Mucosa of rectum (tissue), 2 donors: Measurements from ENCODE around the gene BAZ2B.
"Not testable (repeated sequence)": the region's sequence is repeated elsewhere in the genome, so short reads cannot be mapped to it uniquely, and the experiment has no call there.

Experiments
- H3K27ac ChIP-seq, 2 donors: one replicate each; pipeline ENCODE4 v1.7.0; 2013; ENCODE audit warnings: inconsistent platforms in 2 of 2, low read depth in 2 of 2, low read length in 2 of 2
- H3K27me3 ChIP-seq, 2 donors: one replicate each; pipeline ENCODE4 v1.7.0; 2013; ENCODE audit warnings: low read length in 2 of 2; ENCODE audit not compliant: control insufficient read depth in 2 of 2, insufficient read depth in 2 of 2
- H3K36me3 ChIP-seq, 2 donors: one replicate each; pipeline ENCODE4 v1.7.0; 2013; ENCODE audit warnings: low read length in 2 of 2; ENCODE audit not compliant: control insufficient read depth in 2 of 2, insufficient read depth in 2 of 2
- H3K4me1 ChIP-seq, 2 donors: one replicate each; pipeline ENCODE4 v1.7.0; 2013; ENCODE audit warnings: low read length in 2 of 2, mild to moderate bottlenecking in 1 of 2; ENCODE audit not compliant: control insufficient read depth in 2 of 2, insufficient read depth in 2 of 2
- H3K4me3 ChIP-seq, 2 donors: one replicate each; pipeline ENCODE4 v1.7.0; 2013; ENCODE audit warnings: low read length in 2 of 2
- H3K9ac ChIP-seq, 2 donors: one replicate each; pipeline ENCODE4 v1.7.0; 2013; ENCODE audit warnings: low read length in 2 of 2, low read depth in 1 of 2, mild to moderate bottlenecking in 1 of 2
- H3K9me3 ChIP-seq, 2 donors: one replicate each; pipeline ENCODE4 v1.7.0; 2013; ENCODE audit warnings: low read length in 2 of 2; ENCODE audit not compliant: control insufficient read depth in 2 of 2
- donor health status: healthy.
- donor health status: Normal muscosa, but diverticular disease.

Gene BAZ2B

DNA sequence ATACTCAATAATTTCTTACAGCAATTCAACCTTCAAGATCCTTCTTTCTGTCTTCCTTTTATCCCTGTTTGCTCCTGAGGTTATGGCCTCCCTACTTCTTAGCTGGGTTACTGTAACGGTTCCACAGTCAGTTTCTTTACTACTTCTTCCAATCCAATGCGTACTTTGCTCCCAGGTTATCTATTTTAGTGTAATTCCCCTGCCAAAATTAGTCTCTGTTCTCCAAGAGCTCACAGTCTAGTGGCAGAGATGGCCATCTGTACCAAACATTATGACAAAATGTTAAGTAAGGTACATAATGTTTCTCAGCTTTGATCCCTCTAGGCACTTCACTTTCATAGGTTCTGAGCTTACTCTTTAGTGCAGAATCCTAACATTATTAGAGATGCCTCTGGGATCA lies 244.8 kb downstream of the BAZ2B start:
- H3K4me1 ChIP-seq, result no peaks in the 10 kb centered on the region
- no peak overlapping the region for H3K4me3 ChIP-seq
- H3K27me3 ChIP-seq, result no peaks in the 10 kb centered on the region
- no peak overlapping the region for H3K9ac ChIP-seq
- H3K27ac ChIP-seq, result no peak overlapping the region
- peaks cover 39 to 48% of the 10 kb centered on the region in 2 donors for H3K36me3 ChIP-seq
- H3K9me3 ChIP-seq, result no peaks in the 10 kb centered on the region

GRCh38 chr2:159366538-159366937 lies 249.8 kb downstream of the BAZ2B start:
- no peaks in the 10 kb centered on the region for H3K27me3 ChIP-seq
- H3K9me3 ChIP-seq, result no peaks in the 10 kb centered on the region
- H3K9ac ChIP-seq, result no peak overlapping the region
- no peak overlapping the region for H3K27ac ChIP-seq
- H3K4me3 ChIP-seq, result no peak overlapping the region
- H3K4me1 ChIP-seq, result no peaks in the 10 kb centered on the region
- peaks cover 51 to 60% of the 10 kb centered on the region in 2 donors for H3K36me3 ChIP-seq

- H3K27me3 ChIP-seq, result no peaks in the 10 kb centered on the region
- peaks cover 41 to 48% of the 10 kb centered on the region in 2 donors for H3K36me3 ChIP-seq
- H3K9ac ChIP-seq, result no peak overlapping the region
- H3K27ac ChIP-seq, result no peak overlapping the region
- no peaks in the 10 kb centered on the region for H3K9me3 ChIP-seq
- H3K4me3 ChIP-seq, result no peak overlapping the region
- no peaks in the 10 kb centered on the region for H3K4me1 ChIP-seq
Measured at GRCh38 chr2:159362816-159363251, 253.5 kb downstream of the BAZ2B start.

DNA sequence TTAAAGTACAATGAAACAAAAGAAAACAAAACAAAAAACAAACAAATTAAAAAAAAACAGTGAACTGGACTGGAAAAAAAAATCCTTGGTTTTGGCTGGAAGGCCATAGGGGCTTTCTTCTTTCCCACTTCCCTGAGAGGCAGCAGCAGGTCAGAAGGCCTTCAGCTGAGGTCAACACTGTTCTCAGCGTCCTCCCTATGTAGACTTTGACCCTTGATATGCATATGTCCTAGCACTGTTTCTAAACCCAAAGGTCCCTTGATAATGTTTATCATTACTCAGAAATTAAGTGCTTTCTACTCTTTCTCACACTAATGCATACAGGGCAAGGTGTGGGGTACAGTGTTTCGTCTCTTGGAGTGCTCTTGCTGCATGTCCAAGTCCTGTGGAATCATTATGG lies 254.3 kb downstream of the BAZ2B start:
- H3K9me3 ChIP-seq, result no peaks in the 10 kb centered on the region
- H3K4me1 ChIP-seq, result no peaks in the 10 kb centered on the region
- no peak overlapping the region for H3K9ac ChIP-seq
- H3K27ac ChIP-seq, result no peak overlapping the region
- H3K4me3 ChIP-seq, result no peak overlapping the region
- H3K36me3 ChIP-seq, result peaks cover 38 to 46% of the 10 kb centered on the region in 2 donors
- no peaks in the 10 kb centered on the region for H3K27me3 ChIP-seq

- H3K4me1 ChIP-seq, H3K27me3 ChIP-seq, H3K4me3 ChIP-seq, H3K27ac ChIP-seq, H3K9me3 ChIP-seq, H3K9ac ChIP-seq: not testable (repeated sequence)
- peaks cover 35 to 42% of the 10 kb centered on the region in 2 donors for H3K36me3 ChIP-seq
Measured at GRCh38 chr2:159361603-159362002, 254.7 kb downstream of the BAZ2B start.

DNA sequence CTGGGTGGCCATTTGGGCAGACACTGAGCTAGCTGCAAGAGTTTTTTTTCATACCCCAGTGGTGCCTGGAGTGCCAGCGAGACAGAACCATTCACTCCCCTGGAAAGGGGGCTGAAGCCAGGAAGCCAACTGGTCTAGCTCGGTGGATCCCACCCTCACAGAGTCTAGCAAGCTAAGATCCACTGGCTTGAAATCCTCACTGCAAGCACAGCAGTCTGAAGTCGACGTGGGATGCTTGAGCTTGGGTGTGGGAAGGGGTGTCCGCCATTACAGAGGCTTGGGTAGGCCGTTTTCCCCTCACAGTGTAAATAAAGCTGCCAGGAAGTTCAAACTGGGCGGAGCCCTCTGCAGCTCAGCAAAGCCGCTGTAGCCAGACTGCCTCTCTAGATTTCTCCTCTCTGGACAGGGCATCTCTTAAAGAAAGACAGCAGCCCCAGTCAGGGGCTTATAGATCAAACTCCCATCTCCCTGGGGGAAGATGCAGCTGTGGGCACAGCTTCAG lies 260.2 kb downstream of the BAZ2B start:
- no peak overlapping the region for H3K27ac ChIP-seq
- no peaks in the 10 kb centered on the region for H3K4me1 ChIP-seq
- H3K27me3 ChIP-seq, result no peaks in the 10 kb centered on the region
- peaks cover 13 to 20% of the 10 kb centered on the region in 2 donors for H3K36me3 ChIP-seq
- H3K9ac ChIP-seq, result no peak overlapping the region
- no peaks in the 10 kb centered on the region for H3K9me3 ChIP-seq
- H3K4me3 ChIP-seq, result no peak overlapping the region

GRCh38 chr2:159351977-159352376 lies 264.4 kb downstream of the BAZ2B start:
- Histone ChIP-seq H3K36me3 (peaks cover 38 to 39% of the 10 kb centered on the region in 2 donors), H3K4me3 (no peak overlapping the region), H3K27ac (no peak overlapping the region), H3K4me1 (no peaks in the 10 kb centered on the region), H3K9me3 (no peaks in the 10 kb centered on the region), H3K27me3 (no peaks in the 10 kb centered on the region), H3K9ac (no peak overlapping the region)

DNA sequence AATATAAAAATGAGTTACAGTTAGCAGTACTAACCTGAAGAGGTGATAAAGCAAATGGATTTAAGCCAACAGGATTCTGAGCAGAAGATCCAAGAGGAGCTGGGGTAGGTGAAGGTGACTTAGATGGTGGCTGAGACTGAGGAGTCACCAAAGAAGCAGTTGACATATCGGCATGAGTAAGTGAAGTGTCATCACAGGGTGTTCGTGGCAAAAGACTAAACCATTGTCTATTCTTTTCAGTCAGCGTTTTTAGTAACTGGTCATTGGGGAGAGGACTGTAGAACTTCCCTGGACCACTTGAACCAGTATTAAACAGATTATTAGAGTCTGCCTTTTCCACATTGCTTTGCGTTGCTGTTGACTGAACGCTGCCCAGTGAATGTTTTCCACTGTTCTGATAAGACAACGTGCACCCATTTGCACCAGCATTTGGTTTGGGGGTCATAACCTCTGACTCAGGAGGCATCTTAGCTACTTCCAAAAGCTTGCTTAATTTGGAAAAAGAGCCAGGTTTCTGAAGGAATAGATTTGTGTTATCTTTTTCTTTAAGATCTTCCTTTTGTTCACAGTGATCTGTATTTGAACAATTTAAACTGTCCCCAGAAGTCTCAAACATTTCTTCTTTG lies 266.6 kb downstream of the BAZ2B start:
- Histone ChIP-seq H3K9ac (no peak overlapping the region), H3K4me1 (no peaks in the 10 kb centered on the region), H3K27me3 (no peaks in the 10 kb centered on the region), H3K4me3 (no peak overlapping the region), H3K36me3 (peaks cover 24 to 35% of the 10 kb centered on the region in 2 donors), H3K9me3 (no peaks in the 10 kb centered on the region), H3K27ac (no peak overlapping the region)

GRCh38 chr2:159326569-159327255 lies 289.6 kb downstream of the BAZ2B start:
- no peak overlapping the region for H3K9ac ChIP-seq
- H3K4me3 ChIP-seq, result no peak overlapping the region
- H3K27me3 ChIP-seq, result no peaks in the 10 kb centered on the region
- H3K9me3 ChIP-seq, result no peaks in the 10 kb centered on the region
- no peaks in the 10 kb centered on the region for H3K4me1 ChIP-seq
- H3K27ac ChIP-seq, result no peak overlapping the region
- peaks cover 16 to 30% of the 10 kb centered on the region in 2 donors for H3K36me3 ChIP-seq

- no peaks in the 10 kb centered on the region for H3K9me3 ChIP-seq
- no peaks in the 10 kb centered on the region for H3K4me1 ChIP-seq
- no peak overlapping the region for H3K4me3 ChIP-seq
- H3K36me3 ChIP-seq, result peaks cover 18 to 24% of the 10 kb centered on the region in 2 donors
- no peak overlapping the region for H3K9ac ChIP-seq
- H3K27me3 ChIP-seq, result no peaks in the 10 kb centered on the region
- H3K27ac ChIP-seq, result no peak overlapping the region
Measured at GRCh38 chr2:159322419-159322818, 293.9 kb downstream of the BAZ2B start.
